HepG2 (cell line): ENCODE data around the gene NKX1-1. TPM values are rescaled to one million over a fixed set of nuclear protein-coding genes. Genes with fewer than 3 reads are reported as not detected.

Source experiments
- ATAC-seq: fragments of 200-7000 bp; cut with Tn5 transposase; 3 replicates; pipeline ENCODE4 v1.9.1; 2020; ENCODE audit warnings: mild to moderate bottlenecking, moderate library complexity
- BruUV-seq: library from RNA; stranded (reverse); fragments of 400-500 nt; replicated peaks from 2 replicates; lab custom pipeline; 2021; lab: Mats Ljungman, UMichigan
- CTCF ChIA-PET: fragments of 300-600 bp; formaldehyde crosslinking; extraction: SDS; loops from one replicate; lab custom pipeline; 2021; ENCODE audit warnings: low total read pairs, inconsistent platforms, low intra/inter-chr PET ratio; lab: Yijun Ruan, JAX
- POLR2A ChIA-PET: fragments of 350-600 bp; sonication (Branson Sonifier 250); formaldehyde crosslinking; loops from one replicate; lab custom pipeline; 2020; ENCODE audit warnings: antibody characterized with exemption, inconsistent platforms; lab: Yijun Ruan, JAX
- DNase-seq: peaks from one replicate; pipeline ENCODE4 v3.0.0-alpha.2; 2015; ENCODE audit warnings: low spot score
- FAIRE-seq: peaks from 3 replicates; lab custom pipeline; 2011; peaks lifted over from hg19 to GRCh38; lab: Jason Lieb, UNC
- H2AFZ ChIP-seq: one replicate; pipeline ENCODE4 v1.6.1; 2011; ENCODE audit warnings: low read length, inconsistent platforms
- H3K27ac ChIP-seq: fragments of 300-600 bp; 3 replicates; pipeline ENCODE4 v1.8.0; 2011; ENCODE audit warnings: mixed run types, mild to moderate bottlenecking, mixed read lengths, low read length, inconsistent platforms; ENCODE audit not compliant: insufficient read depth; ENCODE audit errors: extremely low read length
- H3K27me3 ChIP-seq, 2 experiments: fragments of 200-600 bp in 1 of 2; 2 replicates in 1 of 2; 3 replicates in 1 of 2; pipeline versions ENCODE4 v1.6.0 to v1.8.0; 2011; ENCODE audit warnings: low read length in 2 of 2, mild to moderate bottlenecking in 2 of 2, moderate library complexity in 2 of 2, inconsistent platforms in 1 of 2; ENCODE audit not compliant: insufficient read depth in 2 of 2, control insufficient read depth in 1 of 2
- H3K36me3 ChIP-seq, 2 experiments: fragments of 200-600 bp in 1 of 2; replicated peaks in 1 of 2; 2 replicates in 1 of 2; 3 replicates in 1 of 2; pipeline versions ENCODE4 v1.5.1 to v1.8.0; 2011; ENCODE audit warnings: low read length in 2 of 2, inconsistent platforms in 1 of 2; ENCODE audit not compliant: insufficient read depth in 2 of 2, control insufficient read depth in 1 of 2
- H3K4me1 ChIP-seq: 2 replicates; pipeline ENCODE4 v1.5.1; 2012; ENCODE audit warnings: low read length, inconsistent platforms; ENCODE audit not compliant: insufficient read depth
- H3K4me2 ChIP-seq: 2 replicates; pipeline ENCODE4 v1.6.0; 2011; ENCODE audit warnings: low read depth, low read length, inconsistent platforms
- H3K4me3 ChIP-seq, 3 experiments: fragments of 200-600 bp in 1 of 3; sonication (generic), shearing (Covaris generic) in 1 of 3; replicated peaks in 1 of 3; 2 replicates each; pipeline ENCODE4 v1.5.1; 2011 to 2016; ENCODE audit warnings: low read length in 3 of 3, inconsistent platforms in 2 of 3, low read depth in 2 of 3, mild to moderate bottlenecking in 2 of 3, control low read depth in 1 of 3, mixed read lengths in 1 of 3; ENCODE audit not compliant: insufficient read depth in 1 of 3
- H3K79me2 ChIP-seq: one replicate; pipeline ENCODE4 v1.6.1; 2011; ENCODE audit warnings: low read length, inconsistent platforms; ENCODE audit not compliant: insufficient read depth
- H3K9ac ChIP-seq: 2 replicates; pipeline ENCODE4 v1.6.0; 2011; ENCODE audit warnings: mild to moderate bottlenecking, low read depth, low read length, inconsistent platforms; ENCODE audit not compliant: insufficient read depth
- H3K9me3 ChIP-seq: 2 replicates; pipeline ENCODE4 v1.5.1; 2012; ENCODE audit warnings: mild to moderate bottlenecking, low read length
- H4K20me1 ChIP-seq: 2 replicates; pipeline ENCODE4 v1.6.0; 2011; ENCODE audit warnings: inconsistent platforms, mild to moderate bottlenecking, low read length, moderate library complexity; ENCODE audit not compliant: insufficient read depth
- EP300 ChIP-seq, 3 experiments: sonication (generic) in 1 of 3; formaldehyde crosslinking in 1 of 3; IDR thresholded peaks; 2 replicates each; pipeline versions ENCODE4 v1.5.1 to v1.6.1; 2011 to 2020; ENCODE audit warnings: low read depth in 2 of 3, low read length in 2 of 3, borderline replicate concordance in 1 of 3, improper control_type of control experiment in 1 of 3, mild to moderate bottlenecking in 1 of 3, missing genetic modification reagents in 1 of 3, moderate library complexity in 1 of 3
- ISL2 ChIP-seq: sonication (generic); formaldehyde crosslinking; IDR thresholded peaks from 2 replicates; pipeline ENCODE4 v1.5.0; 2020; ENCODE audit warnings: missing genetic modification reagents
- KLF11 ChIP-seq: IDR thresholded peaks from 2 replicates; pipeline ENCODE4 v1.6.1; 2016; ENCODE audit warnings: missing compliant biosample characterization
- KLF15 ChIP-seq: sonication (generic); formaldehyde crosslinking; IDR thresholded peaks from 2 replicates; pipeline ENCODE4 v1.8.1; 2023; ENCODE audit warnings: borderline replicate concordance, mild to moderate bottlenecking, inconsistent platforms, missing genetic modification reagents, mixed read lengths
- KMT2B ChIP-seq: IDR thresholded peaks from 2 replicates; pipeline ENCODE4 v1.6.1; 2016; ENCODE audit warnings: missing genetic modification reagents, missing compliant biosample characterization
- MBNL3 ChIP-seq: fragments of 250-450 bp; sonication (Bioruptor Pico); conservative IDR thresholded peaks from 2 replicates; pipeline ENCODE4 v1.8.0; 2022; ENCODE audit warnings: mild to moderate bottlenecking, inconsistent platforms
- MTA3 ChIP-seq: sonication (generic); formaldehyde crosslinking; IDR thresholded peaks from 2 replicates; pipeline ENCODE4 v1.4.0; 2020; ENCODE audit warnings: missing genetic modification reagents
- MYC ChIP-seq: sonication (generic); formaldehyde crosslinking; IDR thresholded peaks from 2 replicates; pipeline ENCODE4 v1.9.0; 2021; ENCODE audit warnings: missing genetic modification reagents, borderline replicate concordance
- RBAK ChIP-seq: sonication (generic); formaldehyde crosslinking; IDR thresholded peaks from 2 replicates; pipeline ENCODE4 v1.5.1; 2020; ENCODE audit warnings: mild to moderate bottlenecking, missing genetic modification reagents
- TBX3 ChIP-seq: fragments of 450-650 bp; IDR thresholded peaks from 2 replicates; pipeline ENCODE4 v1.6.1; 2017; ENCODE audit warnings: antibody characterized with exemption, mild to moderate bottlenecking, inconsistent platforms, borderline replicate concordance
- TCF7L2 ChIP-seq: IDR thresholded peaks from 2 replicates; pipeline ENCODE4 v1.6.1; 2011; ENCODE audit warnings: mild to moderate bottlenecking, low read depth, low read length, moderate library complexity
- ZNF138 ChIP-seq: sonication (generic); formaldehyde crosslinking; IDR thresholded peaks from 2 replicates; pipeline ENCODE4 v1.5.0; 2020; ENCODE audit warnings: mild to moderate bottlenecking, low read depth, missing genetic modification reagents
- ZNF570 ChIP-seq: sonication (generic); formaldehyde crosslinking; IDR thresholded peaks from 2 replicates; pipeline ENCODE4 v1.4.0; 2020; ENCODE audit warnings: mild to moderate bottlenecking, missing genetic modification reagents, borderline replicate concordance
- WGBS: methylation state at CpG from one replicate; pipeline ENCODE4 v1.1.6; 2017; ENCODE audit warnings: low lambda C conversion rate; 5-methylcytosine and 5-hydroxymethylcytosine counted together
- in situ Hi-C: cut with HindIII; loops from 2 replicates; pipeline ENCODE4 v1.10.0; 2017; ENCODE audit warnings: low pct_unique_long_range_greater_than_20kb; ENCODE audit not compliant: extremely low pct_ligation_motif_present
- intact Hi-C: fragments of 100-400 bp; cut with micrococcal nuclease; formaldehyde crosslinking; loops from one replicate; pipeline ENCODE4 v1.10.0; 2022; ENCODE audit not compliant: unreplicated experiment
- polyA plus RNA-seq, 8 experiments: library from polyadenylated mRNA; depleted of rRNA in 3 of 8; stranded (reverse) in 7 of 8; unstranded in 1 of 8; fragments of >200 nt; fragmentation: Illumina TruSeq in 4 of 8; extraction: Trizol in 4 of 8; gene quantifications; 2 replicates each; pipeline versions ENCODE4 v1.2.1 to v1.2.3, GENCODE V29; 2011 to 2016; ENCODE audit warnings: low read depth in 4 of 8, missing spikeins in 1 of 8, mixed read lengths in 1 of 8; ENCODE audit not compliant: insufficient read depth in 1 of 8
- total RNA-seq, 5 experiments: library from RNA; depleted of rRNA; stranded (reverse); fragments of >200 nt; fragmentation: Illumina TruSeq; extraction: Trizol; gene quantifications; 2 replicates each; pipeline ENCODE4 v1.2.3, GENCODE V29; 2016; ENCODE audit warnings: low read depth in 1 of 5

NKX1-1 gene
- total and polyA plus RNA-seq, 2 of the 13 experiments (the other 11 are each of a cell fraction or from before 2014, with no cell fraction given), result not detected

DNA sequence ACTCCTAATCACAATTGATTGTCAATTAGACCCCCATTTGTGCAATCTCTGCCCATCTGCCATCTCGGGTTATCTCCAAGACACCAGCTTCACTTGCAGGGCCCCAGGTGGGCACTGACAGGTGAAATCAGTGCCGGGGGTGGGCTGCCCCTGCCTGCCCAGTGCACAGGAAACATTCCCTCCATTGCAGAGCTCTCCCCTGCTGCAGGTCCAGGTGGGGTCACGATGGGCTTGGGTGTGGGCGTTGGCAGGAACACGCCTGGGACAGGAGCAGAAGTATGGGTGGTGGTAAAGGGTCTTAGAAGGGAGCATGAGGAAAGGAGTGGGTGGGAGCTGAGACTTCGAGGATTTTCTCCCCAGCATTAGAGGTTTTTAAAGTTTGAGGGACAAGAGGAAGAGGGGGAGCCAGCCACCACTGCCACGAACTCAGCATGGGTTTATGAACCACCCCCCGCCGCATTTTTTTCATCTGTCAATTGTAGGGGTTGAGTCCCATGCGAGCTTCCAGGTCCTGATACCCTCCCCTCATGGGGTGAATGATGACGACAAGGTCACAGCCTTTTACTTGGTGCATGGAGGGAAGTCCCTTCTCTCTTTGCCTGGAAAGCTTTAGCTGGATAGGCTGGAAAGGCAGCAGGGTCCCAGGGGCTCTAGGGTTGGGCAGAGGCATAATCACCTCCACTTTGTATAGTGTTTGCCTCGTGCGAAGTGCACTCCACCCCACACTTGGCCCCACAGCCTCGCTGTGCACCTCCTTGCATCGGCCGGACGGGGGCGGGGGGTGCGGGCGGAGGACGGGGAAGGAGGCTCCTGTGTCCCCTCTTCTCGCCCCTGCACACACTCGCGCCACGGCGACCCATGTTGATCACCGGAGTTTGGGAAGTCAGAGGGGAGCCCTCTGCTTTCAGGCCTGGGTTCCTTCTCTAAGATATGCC, 3.5 kb upstream of the NKX1-1 start (continued):
- TF ChIP-seq ZNF570, result no peak
- TF ChIP-seq, all 625 proteins: peak for 0

- Histone ChIP-seq H3K4me1 (no peaks in the 10 kb centered on the region), H3K9me3 (no peaks in the 10 kb centered on the region), H3K4me2 (no peak overlapping the region), H3K27ac (no peak overlapping the region), H2AFZ (no peak overlapping the region), H3K79me2 (no peaks in the 10 kb centered on the region), H4K20me1 (no peaks in the 10 kb centered on the region), H3K9ac (no peak overlapping the region), H3K36me3 (no peaks in the 10 kb centered on the region), H3K27me3 (peaks cover 0 to 2% of the 10 kb centered on the region in 2 experiments; a peak in 4 of 5 replicates), H3K4me3 (no peak overlapping the region)
- TF ChIP-seq ISL2 (CRISPR knock-in tag) (no peak), TBX3 (no peak), ZNF138 (CRISPR knock-in tag) (no peak), MBNL3 (CRISPR knock-in tag) (no peak), MYC (CRISPR knock-in tag) (no peak), MTA3 (no peak), KLF11 (CRISPR knock-in tag) (no peak), KLF15 (CRISPR knock-in tag) (no peak), RBAK (CRISPR knock-in tag) (no peak), EP300 (IDR thresholded peaks at IDR 0.05; ENCODE audit: low read depth in 2 of 2, low read length in 2 of 2) (no peak), EP300 (CRISPR knock-in tag; IDR thresholded peaks at IDR 0.05; ENCODE audit: borderline replicate concordance) (no peak), KMT2B (CRISPR knock-in tag) (no peak), TCF7L2 (no peak)
- DNase-seq (no peak), FAIRE-seq (no peak), ATAC-seq (no peak)
- no TSS peak for BruUV-seq
- in situ Hi-C loops (no loop called here), intact Hi-C loops (no loop called here)
- ChIA-PET CTCF (interaction anchor here (0.9 kb wide), 1 partner anchor 104 kb away, joined by 3 read pairs; no protein-coding TSS in a partner anchor), POLR2A (no interaction called here)
- 29% methylated on average over 7 of the region's 14 CpGs for WGBS
Measured at GRCh38 chr4:1409079-1409478, 2.8 kb upstream of the NKX1-1 start.
